Suprapubic skin (tissue), 4 donors: ENCODE data around the gene C21orf58. TPM values are rescaled to one million over a fixed set of nuclear protein-coding genes. Genes with fewer than 3 reads are reported as not detected.

Source experiments
- DNase-seq, 2 donors: peaks; one replicate each; pipeline ENCODE4 v3.0.0-alpha.2; 2019; ENCODE audit warnings: low spot score in 2 of 2
- H3K27ac ChIP-seq: fragments of 200-600 bp; sonication (generic); one replicate; pipeline ENCODE4 v1.5.1; 2019
- H3K27me3 ChIP-seq: fragments of 200-600 bp; sonication (generic); one replicate; pipeline ENCODE4 v1.5.1; 2019
- H3K36me3 ChIP-seq: fragments of 200-600 bp; sonication (generic); one replicate; pipeline ENCODE4 v1.5.1; 2019
- H3K4me1 ChIP-seq: fragments of 200-600 bp; sonication (generic); one replicate; pipeline ENCODE4 v1.5.1; 2019
- H3K4me3 ChIP-seq: fragments of 200-600 bp; sonication (generic); one replicate; pipeline ENCODE4 v1.5.1; 2019; ENCODE audit warnings: mild to moderate bottlenecking
- H3K9me3 ChIP-seq: fragments of 200-600 bp; sonication (generic); one replicate; pipeline ENCODE4 v1.5.1; 2019
- EP300 ChIP-seq: sonication (generic); formaldehyde crosslinking; IDR thresholded peaks from one replicate; pipeline ENCODE4 v1.6.1; 2017; ENCODE audit warnings: antibody characterized with exemption
- POLR2A ChIP-seq, 2 donors: fragments of 450-650 bp; IDR thresholded peaks; one replicate each; pipeline ENCODE4 v1.6.1; 2017; ENCODE audit warnings: antibody characterized with exemption in 2 of 2, mild to moderate bottlenecking in 2 of 2, moderate library complexity in 2 of 2
- POLR2AphosphoS5 ChIP-seq, 3 donors: sonication (generic); formaldehyde crosslinking; IDR thresholded peaks; one replicate each; pipeline ENCODE4 v1.6.1; 2017; ENCODE audit warnings: antibody characterized with exemption in 3 of 3
- WGBS: methylation state at CpG from one replicate; pipeline ENCODE4 v1.1.5; 2018; 5-methylcytosine and 5-hydroxymethylcytosine counted together
- total RNA-seq, 4 donors: library from RNA; depleted of rRNA; stranded (reverse); fragments of >200 nt; gene quantifications; one replicate each; pipeline ENCODE4 v1.1.0, GENCODE V29; 2016
- TF ChIP-seq, protein P1 (sequence below), 2 donors: fragments of 200-600 bp in 1 of 2; fragments of 450-650 bp in 1 of 2; sonication (generic) in 1 of 2; IDR thresholded peaks; one replicate each; pipeline ENCODE4 v1.5.1; 2016 to 2019; ENCODE audit warnings: antibody characterized with exemption in 2 of 2, mild to moderate bottlenecking in 1 of 2, moderate library complexity in 1 of 2

The C21orf58 gene
- total RNA-seq, 4 donors from 2014 or later = 0.73 to 9.7 (median 3.5) TPM

GRCh38 chr21:46297338-46298271 lies 26.1 kb downstream of the C21orf58 start:
- no peak for TF ChIP-seq EP300
- no peak for TF ChIP-seq POLR2A (IDR thresholded peaks at IDR 0.05)
- TF ChIP-seq POLR2AphosphoS5 (IDR thresholded peaks at IDR 0.05) = no peak
- TF ChIP-seq, protein P1, sequence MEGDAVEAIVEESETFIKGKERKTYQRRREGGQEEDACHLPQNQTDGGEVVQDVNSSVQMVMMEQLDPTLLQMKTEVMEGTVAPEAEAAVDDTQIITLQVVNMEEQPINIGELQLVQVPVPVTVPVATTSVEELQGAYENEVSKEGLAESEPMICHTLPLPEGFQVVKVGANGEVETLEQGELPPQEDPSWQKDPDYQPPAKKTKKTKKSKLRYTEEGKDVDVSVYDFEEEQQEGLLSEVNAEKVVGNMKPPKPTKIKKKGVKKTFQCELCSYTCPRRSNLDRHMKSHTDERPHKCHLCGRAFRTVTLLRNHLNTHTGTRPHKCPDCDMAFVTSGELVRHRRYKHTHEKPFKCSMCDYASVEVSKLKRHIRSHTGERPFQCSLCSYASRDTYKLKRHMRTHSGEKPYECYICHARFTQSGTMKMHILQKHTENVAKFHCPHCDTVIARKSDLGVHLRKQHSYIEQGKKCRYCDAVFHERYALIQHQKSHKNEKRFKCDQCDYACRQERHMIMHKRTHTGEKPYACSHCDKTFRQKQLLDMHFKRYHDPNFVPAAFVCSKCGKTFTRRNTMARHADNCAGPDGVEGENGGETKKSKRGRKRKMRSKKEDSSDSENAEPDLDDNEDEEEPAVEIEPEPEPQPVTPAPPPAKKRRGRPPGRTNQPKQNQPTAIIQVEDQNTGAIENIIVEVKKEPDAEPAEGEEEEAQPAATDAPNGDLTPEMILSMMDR (IDR thresholded peaks at IDR 0.05) = no peak
- H3K27me3 ChIP-seq = no peaks in the 10 kb centered on the region
- no peak for DNase-seq

GRCh38 chr21:46295996-46296752 lies 27.5 kb downstream of the C21orf58 start:
- Histone ChIP-seq H3K36me3 (peaks cover 8% of the 10 kb centered on the region), H3K27me3 (no peaks in the 10 kb centered on the region), H3K27ac (peak overlapping the region; percentile 43), H3K9me3 (no peaks in the 10 kb centered on the region), H3K4me1 (peaks cover 28% of the 10 kb centered on the region), H3K4me3 (peak overlapping the region; percentile 50)
- peak; percentile 91 to 95 for DNase-seq
- 81% methylated on average over 15 of the region's 29 CpGs for WGBS
- no peak for TF ChIP-seq EP300
- TF ChIP-seq, protein P1 (IDR thresholded peaks at IDR 0.05) = no peak
- no peak for TF ChIP-seq POLR2A (IDR thresholded peaks at IDR 0.05)
- peak in 1 of 3 donors; percentile 58 for TF ChIP-seq POLR2AphosphoS5 (IDR thresholded peaks at IDR 0.05)

More at GRCh38 chr21:46297338-46298271, 26.1 kb downstream of the C21orf58 start:
- 4% methylated on average over 50 of the region's 84 CpGs for WGBS
- Histone ChIP-seq H3K36me3 (peaks cover 11% of the 10 kb centered on the region), H3K4me1 (peaks cover 28% of the 10 kb centered on the region), H3K4me3 (peak overlapping the region; percentile 50), H3K27ac (peak overlapping the region; percentile 43), H3K9me3 (no peaks in the 10 kb centered on the region)

DNA sequence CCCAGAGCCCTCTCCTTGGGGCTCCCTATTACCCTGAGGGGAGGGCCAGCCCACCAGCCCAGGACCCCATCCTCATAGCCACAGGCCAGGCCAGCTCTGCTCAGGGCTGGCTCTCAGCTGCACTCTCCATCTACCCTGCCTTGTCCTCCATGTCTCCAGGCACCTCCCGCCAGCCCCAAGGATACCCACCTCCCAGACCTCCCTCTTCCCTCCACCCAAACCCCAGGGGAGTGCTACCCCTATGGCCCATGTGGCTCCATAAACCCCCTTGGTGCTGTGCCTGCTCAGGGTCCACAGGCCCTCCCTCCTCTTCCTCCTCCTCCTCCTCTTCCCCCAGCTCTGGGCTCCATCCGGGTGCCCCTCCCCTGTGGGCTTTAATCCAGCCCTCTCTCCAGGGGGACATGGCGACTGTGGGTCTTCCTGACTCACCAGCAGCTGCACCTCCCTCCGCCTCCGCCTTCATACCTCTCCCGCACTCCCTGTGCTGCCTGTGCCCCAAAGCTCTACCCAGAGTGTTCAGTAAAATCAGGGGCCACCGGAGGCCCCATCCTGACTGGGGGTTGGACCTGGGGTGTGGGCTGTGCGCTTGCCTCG lies 28.4 kb downstream of the C21orf58 start:
- H3K36me3 ChIP-seq = peaks cover 8% of the 10 kb centered on the region
- H3K9me3 ChIP-seq = no peaks in the 10 kb centered on the region
- WGBS = 50% methylated on average over 7 of the region's 9 CpGs
- DNase-seq = no peak
- TF ChIP-seq POLR2A (IDR thresholded peaks at IDR 0.05) = no peak
- no peaks in the 10 kb centered on the region for H3K27me3 ChIP-seq
- no peak overlapping the region for H3K4me3 ChIP-seq
- H3K4me1 ChIP-seq = peaks cover 28% of the 10 kb centered on the region
- peak overlapping the region; percentile 3 for H3K27ac ChIP-seq

DNA sequence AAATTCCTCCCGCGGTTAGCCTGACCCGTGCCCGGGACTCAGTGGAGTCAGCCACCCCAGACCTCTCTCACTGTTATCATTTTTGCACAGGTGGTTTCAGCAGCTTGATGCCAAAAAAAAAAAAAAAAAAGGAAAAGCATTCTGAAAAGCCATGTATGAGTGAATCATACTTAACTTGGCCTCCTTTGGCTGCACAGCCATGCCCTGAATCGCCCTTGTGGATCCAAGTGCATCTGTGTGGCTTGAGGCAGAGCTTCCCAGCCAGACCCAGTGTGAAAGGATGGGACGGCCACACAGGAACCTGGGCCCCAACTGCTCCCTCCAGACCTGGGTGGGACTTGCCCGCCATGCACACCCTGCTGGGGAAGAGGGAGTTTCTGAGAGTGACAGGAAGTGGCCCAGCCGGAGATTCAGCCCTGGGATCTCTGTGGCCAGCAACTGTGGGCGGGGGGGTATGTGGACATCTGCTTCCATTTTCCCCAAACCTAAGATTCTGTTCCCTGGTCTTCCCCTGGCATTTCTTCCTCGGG lies 29.0 kb downstream of the C21orf58 start:
- Histone ChIP-seq H3K4me1 (peaks cover 28% of the 10 kb centered on the region), H3K4me3 (no peak overlapping the region), H3K36me3 (peaks cover 8% of the 10 kb centered on the region), H3K27ac (peak overlapping the region; percentile 3), H3K27me3 (no peaks in the 10 kb centered on the region), H3K9me3 (no peaks in the 10 kb centered on the region)
- 67% methylated on average over 10 of the region's 10 CpGs for WGBS
- no peak for DNase-seq
- no peak for TF ChIP-seq POLR2A (IDR thresholded peaks at IDR 0.05)
- no peak for TF ChIP-seq EP300
- TF ChIP-seq POLR2AphosphoS5 (IDR thresholded peaks at IDR 0.05) = no peak
- TF ChIP-seq, protein P1 (IDR thresholded peaks at IDR 0.05) = no peak

DNA sequence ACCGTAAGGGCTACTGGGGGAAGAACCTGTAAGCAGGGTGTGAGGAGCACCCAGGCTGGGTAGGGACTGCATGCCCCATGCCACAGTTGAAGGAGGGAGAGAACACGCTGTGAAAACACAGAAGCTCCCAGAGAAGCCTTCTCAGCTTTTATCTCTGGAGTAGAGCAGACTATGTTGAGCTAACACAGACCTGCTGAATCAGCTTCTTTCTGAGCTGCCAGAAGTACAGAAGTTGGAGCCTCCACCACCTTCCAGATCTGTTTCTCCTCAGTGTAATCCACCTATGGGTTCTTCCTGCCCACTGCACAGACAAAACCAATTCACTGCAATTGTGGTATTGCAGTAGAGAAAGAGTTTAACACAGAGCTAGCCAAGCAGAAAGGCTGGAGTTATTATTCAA lies 32.1 kb downstream of the C21orf58 start:
- no peak overlapping the region for H3K4me3 ChIP-seq
- WGBS = 83% methylated on average over 2 of the region's 2 CpGs
- no peaks in the 10 kb centered on the region for H3K27me3 ChIP-seq
- peaks cover 8% of the 10 kb centered on the region for H3K36me3 ChIP-seq
- no peak overlapping the region for H3K27ac ChIP-seq
- no peaks in the 10 kb centered on the region for H3K9me3 ChIP-seq
- TF ChIP-seq POLR2A (IDR thresholded peaks at IDR 0.05) (no peak), POLR2AphosphoS5 (IDR thresholded peaks at IDR 0.05) (no peak), EP300 (no peak)
- TF ChIP-seq, protein P1 (IDR thresholded peaks at IDR 0.05) = no peak
- no peak for DNase-seq
- H3K4me1 ChIP-seq = peaks cover 15% of the 10 kb centered on the region
